HepG2 (cell line): ENCODE measurements around the gene TMEM198. TPM values are rescaled to one million over a fixed set of nuclear protein-coding genes. Genes with fewer than 3 reads are reported as not detected.

Experiments used
- CCDC6 ChIP-seq: sonication (generic); formaldehyde crosslinking; IDR thresholded peaks from 2 replicates; pipeline ENCODE4 v1.8.1; 2022; ENCODE audit warnings: mild to moderate bottlenecking, missing genetic modification reagents, moderate library complexity
- GATAD2A ChIP-seq: IDR thresholded peaks from 2 replicates; pipeline ENCODE4 v1.6.1; 2016
- SRSF4 ChIP-seq: fragments of 200-400 bp; formaldehyde crosslinking; IDR thresholded peaks from one replicate; pipeline ENCODE4 v1.6.1; 2018; ENCODE audit warnings: mild to moderate bottlenecking, low read depth, low read length, moderate library complexity; ENCODE audit not compliant: poor library complexity, severe bottlenecking
- U2AF1 ChIP-seq: fragments of 200-400 bp; formaldehyde crosslinking; optimal IDR thresholded peaks from 2 replicates; pipeline ENCODE3; 2017; ENCODE audit warnings: mild to moderate bottlenecking, low read depth, low read length
- ZMAT3 ChIP-seq: sonication (generic); formaldehyde crosslinking; conservative IDR thresholded peaks from 2 replicates; pipeline ENCODE4 v1.7.0; 2021; ENCODE audit warnings: missing genetic modification reagents
- ZNF224 ChIP-seq: sonication (generic); formaldehyde crosslinking; IDR thresholded peaks from 2 replicates; pipeline ENCODE4 v1.5.0; 2020; ENCODE audit warnings: mild to moderate bottlenecking, missing genetic modification reagents
- ZNF326 ChIP-seq: sonication (generic); formaldehyde crosslinking; IDR thresholded peaks from 2 replicates; pipeline ENCODE4 v1.4.0; 2020; ENCODE audit warnings: missing genetic modification reagents, borderline replicate concordance
- ZNF335 ChIP-seq: sonication (generic); formaldehyde crosslinking; IDR thresholded peaks from 2 replicates; pipeline ENCODE4 v1.4.0; 2020; ENCODE audit warnings: missing genetic modification reagents
- ZNF460 ChIP-seq: sonication (generic); formaldehyde crosslinking; IDR thresholded peaks from 2 replicates; pipeline ENCODE4 v1.5.1; 2020; ENCODE audit warnings: missing genetic modification reagents, mild to moderate bottlenecking, borderline replicate concordance
- ZNF766 ChIP-seq: sonication (generic); formaldehyde crosslinking; IDR thresholded peaks from 2 replicates; pipeline ENCODE4 v1.5.0; 2020; ENCODE audit warnings: missing genetic modification reagents, borderline replicate concordance
- ZSCAN30 ChIP-seq: sonication (generic); formaldehyde crosslinking; IDR thresholded peaks from 2 replicates; pipeline ENCODE4 v1.5.0; 2020; ENCODE audit warnings: mild to moderate bottlenecking, missing genetic modification reagents
- polyA plus RNA-seq, 8 experiments: library from polyadenylated mRNA; depleted of rRNA in 3 of 8; stranded (reverse) in 7 of 8; unstranded in 1 of 8; fragments of >200 nt; fragmentation: Illumina TruSeq in 4 of 8; extraction: Trizol in 4 of 8; gene quantifications; 2 replicates each; pipeline versions ENCODE4 v1.2.1 to v1.2.3, GENCODE V29; 2011 to 2016; ENCODE audit warnings: low read depth in 4 of 8, missing spikeins in 1 of 8, mixed read lengths in 1 of 8; ENCODE audit not compliant: insufficient read depth in 1 of 8
- total RNA-seq, 5 experiments: library from RNA; depleted of rRNA; stranded (reverse); fragments of >200 nt; fragmentation: Illumina TruSeq; extraction: Trizol; gene quantifications; 2 replicates each; pipeline ENCODE4 v1.2.3, GENCODE V29; 2016; ENCODE audit warnings: low read depth in 1 of 5
- TF ChIP-seq, protein P1 (sequence below): sonication (generic); formaldehyde crosslinking; IDR thresholded peaks from 2 replicates; pipeline ENCODE4 v1.4.0; 2020; ENCODE audit warnings: missing genetic modification reagents
- TF ChIP-seq, protein P2 (sequence below): sonication (generic); formaldehyde crosslinking; IDR thresholded peaks from 2 replicates; pipeline ENCODE4 v1.5.1; 2020; ENCODE audit warnings: missing genetic modification reagents, mild to moderate bottlenecking, borderline replicate concordance
- TF ChIP-seq, protein P3 (sequence below): sonication (generic); formaldehyde crosslinking; IDR thresholded peaks from 2 replicates; pipeline ENCODE4 v1.4.0; 2020; ENCODE audit warnings: missing genetic modification reagents; ENCODE audit errors: not compliant biosample characterization
- TF ChIP-seq, protein P4 (sequence below): sonication (generic); formaldehyde crosslinking; IDR thresholded peaks from 2 replicates; pipeline ENCODE4 v1.4.0; 2020; ENCODE audit warnings: missing genetic modification reagents
- TF ChIP-seq, protein P5 (sequence below): IDR thresholded peaks from 2 replicates; pipeline ENCODE4 v1.6.1; 2018; ENCODE audit warnings: missing genetic modification reagents, mild to moderate bottlenecking, missing compliant biosample characterization
- TF ChIP-seq, protein P6 (sequence below): sonication (generic); formaldehyde crosslinking; IDR thresholded peaks from 2 replicates; pipeline ENCODE4 v1.4.0; 2020; ENCODE audit warnings: mild to moderate bottlenecking, missing genetic modification reagents

TMEM198 gene
- total and polyA plus RNA-seq, 2 of the 13 experiments (the other 11 are each of a cell fraction or from before 2014, with no cell fraction given), result 17.3 to 23.5 TPM

DNA sequence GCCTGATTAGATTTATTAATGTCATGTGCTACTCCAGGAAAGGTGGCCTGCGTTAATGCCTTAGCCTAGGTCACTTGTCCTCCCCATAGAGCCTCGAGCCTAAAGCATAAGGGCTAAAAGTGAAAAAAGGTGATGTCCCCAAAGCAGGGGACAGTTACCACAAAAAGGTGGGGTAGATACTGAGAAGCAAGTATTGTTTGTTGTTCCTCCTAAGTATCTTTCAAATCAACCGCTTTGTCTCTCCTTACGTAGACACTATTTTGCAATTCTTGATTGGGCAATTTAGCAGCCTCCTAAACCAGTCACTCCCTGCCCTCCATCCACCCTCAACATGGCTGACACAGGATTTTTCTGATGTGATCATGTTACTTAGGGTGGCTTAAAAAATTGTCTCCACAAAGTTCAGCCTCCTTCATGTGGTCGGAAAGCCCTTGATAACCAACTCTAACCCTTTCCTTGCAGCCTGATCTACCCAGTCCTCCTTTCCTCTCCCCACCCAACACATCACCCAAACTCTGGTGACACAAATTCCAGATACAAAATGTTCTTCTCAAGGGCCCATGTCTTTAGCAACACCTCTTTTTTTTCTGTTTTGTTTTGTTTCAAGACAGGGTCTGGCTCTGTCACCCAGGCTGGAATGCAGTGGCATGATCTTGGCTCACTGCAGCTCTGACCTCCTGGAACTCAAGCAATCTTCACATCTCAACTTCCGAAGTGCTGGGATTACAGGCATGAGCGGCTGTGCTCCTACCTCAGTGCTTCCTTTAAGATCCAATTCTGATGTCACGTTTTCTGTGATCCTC lies 35.2 kb downstream of the TMEM198 start (continued):
- TF ChIP-seq, protein P1, sequence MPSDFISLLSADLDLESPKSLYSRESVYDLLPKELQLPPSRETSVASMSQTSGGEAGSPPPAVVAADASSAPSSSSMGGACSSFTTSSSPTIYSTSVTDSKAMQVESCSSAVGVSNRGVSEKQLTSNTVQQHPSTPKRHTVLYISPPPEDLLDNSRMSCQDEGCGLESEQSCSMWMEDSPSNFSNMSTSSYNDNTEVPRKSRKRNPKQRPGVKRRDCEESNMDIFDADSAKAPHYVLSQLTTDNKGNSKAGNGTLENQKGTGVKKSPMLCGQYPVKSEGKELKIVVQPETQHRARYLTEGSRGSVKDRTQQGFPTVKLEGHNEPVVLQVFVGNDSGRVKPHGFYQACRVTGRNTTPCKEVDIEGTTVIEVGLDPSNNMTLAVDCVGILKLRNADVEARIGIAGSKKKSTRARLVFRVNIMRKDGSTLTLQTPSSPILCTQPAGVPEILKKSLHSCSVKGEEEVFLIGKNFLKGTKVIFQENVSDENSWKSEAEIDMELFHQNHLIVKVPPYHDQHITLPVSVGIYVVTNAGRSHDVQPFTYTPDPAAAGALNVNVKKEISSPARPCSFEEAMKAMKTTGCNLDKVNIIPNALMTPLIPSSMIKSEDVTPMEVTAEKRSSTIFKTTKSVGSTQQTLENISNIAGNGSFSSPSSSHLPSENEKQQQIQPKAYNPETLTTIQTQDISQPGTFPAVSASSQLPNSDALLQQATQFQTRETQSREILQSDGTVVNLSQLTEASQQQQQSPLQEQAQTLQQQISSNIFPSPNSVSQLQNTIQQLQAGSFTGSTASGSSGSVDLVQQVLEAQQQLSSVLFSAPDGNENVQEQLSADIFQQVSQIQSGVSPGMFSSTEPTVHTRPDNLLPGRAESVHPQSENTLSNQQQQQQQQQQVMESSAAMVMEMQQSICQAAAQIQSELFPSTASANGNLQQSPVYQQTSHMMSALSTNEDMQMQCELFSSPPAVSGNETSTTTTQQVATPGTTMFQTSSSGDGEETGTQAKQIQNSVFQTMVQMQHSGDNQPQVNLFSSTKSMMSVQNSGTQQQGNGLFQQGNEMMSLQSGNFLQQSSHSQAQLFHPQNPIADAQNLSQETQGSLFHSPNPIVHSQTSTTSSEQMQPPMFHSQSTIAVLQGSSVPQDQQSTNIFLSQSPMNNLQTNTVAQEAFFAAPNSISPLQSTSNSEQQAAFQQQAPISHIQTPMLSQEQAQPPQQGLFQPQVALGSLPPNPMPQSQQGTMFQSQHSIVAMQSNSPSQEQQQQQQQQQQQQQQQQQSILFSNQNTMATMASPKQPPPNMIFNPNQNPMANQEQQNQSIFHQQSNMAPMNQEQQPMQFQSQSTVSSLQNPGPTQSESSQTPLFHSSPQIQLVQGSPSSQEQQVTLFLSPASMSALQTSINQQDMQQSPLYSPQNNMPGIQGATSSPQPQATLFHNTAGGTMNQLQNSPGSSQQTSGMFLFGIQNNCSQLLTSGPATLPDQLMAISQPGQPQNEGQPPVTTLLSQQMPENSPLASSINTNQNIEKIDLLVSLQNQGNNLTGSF (CRISPR knock-in tag), result no peak
- TF ChIP-seq, protein P2, sequence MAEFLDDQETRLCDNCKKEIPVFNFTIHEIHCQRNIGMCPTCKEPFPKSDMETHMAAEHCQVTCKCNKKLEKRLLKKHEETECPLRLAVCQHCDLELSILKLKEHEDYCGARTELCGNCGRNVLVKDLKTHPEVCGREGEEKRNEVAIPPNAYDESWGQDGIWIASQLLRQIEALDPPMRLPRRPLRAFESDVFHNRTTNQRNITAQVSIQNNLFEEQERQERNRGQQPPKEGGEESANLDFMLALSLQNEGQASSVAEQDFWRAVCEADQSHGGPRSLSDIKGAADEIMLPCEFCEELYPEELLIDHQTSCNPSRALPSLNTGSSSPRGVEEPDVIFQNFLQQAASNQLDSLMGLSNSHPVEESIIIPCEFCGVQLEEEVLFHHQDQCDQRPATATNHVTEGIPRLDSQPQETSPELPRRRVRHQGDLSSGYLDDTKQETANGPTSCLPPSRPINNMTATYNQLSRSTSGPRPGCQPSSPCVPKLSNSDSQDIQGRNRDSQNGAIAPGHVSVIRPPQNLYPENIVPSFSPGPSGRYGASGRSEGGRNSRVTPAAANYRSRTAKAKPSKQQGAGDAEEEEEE (CRISPR knock-in tag), result no peak
- TF ChIP-seq GATAD2A, result peak; percentile 55
- no peak for TF ChIP-seq SRSF4
- TF ChIP-seq, protein P3, sequence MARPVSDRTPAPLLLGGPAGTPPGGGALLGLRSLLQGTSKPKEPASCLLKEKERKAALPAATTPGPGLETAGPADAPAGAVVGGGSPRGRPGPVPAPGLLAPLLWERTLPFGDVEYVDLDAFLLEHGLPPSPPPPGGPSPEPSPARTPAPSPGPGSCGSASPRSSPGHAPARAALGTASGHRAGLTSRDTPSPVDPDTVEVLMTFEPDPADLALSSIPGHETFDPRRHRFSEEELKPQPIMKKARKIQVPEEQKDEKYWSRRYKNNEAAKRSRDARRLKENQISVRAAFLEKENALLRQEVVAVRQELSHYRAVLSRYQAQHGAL (CRISPR knock-in tag), result no peak
- no peak for TF ChIP-seq ZSCAN30 (CRISPR knock-in tag)
- TF ChIP-seq, protein P4, sequence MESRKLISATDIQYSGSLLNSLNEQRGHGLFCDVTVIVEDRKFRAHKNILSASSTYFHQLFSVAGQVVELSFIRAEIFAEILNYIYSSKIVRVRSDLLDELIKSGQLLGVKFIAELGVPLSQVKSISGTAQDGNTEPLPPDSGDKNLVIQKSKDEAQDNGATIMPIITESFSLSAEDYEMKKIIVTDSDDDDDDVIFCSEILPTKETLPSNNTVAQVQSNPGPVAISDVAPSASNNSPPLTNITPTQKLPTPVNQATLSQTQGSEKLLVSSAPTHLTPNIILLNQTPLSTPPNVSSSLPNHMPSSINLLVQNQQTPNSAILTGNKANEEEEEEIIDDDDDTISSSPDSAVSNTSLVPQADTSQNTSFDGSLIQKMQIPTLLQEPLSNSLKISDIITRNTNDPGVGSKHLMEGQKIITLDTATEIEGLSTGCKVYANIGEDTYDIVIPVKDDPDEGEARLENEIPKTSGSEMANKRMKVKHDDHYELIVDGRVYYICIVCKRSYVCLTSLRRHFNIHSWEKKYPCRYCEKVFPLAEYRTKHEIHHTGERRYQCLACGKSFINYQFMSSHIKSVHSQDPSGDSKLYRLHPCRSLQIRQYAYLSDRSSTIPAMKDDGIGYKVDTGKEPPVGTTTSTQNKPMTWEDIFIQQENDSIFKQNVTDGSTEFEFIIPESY, result 0 out of 2 replicates have a peak, but pooled peaks have one; percentile 26
- TF ChIP-seq ZNF335 (CRISPR knock-in tag), result 0 out of 2 replicates have a peak, but pooled peaks have one; percentile 44
- no peak for TF ChIP-seq ZNF326 (CRISPR knock-in tag)
- TF ChIP-seq CCDC6 (CRISPR knock-in tag), result no peak
- TF ChIP-seq, protein P5, sequence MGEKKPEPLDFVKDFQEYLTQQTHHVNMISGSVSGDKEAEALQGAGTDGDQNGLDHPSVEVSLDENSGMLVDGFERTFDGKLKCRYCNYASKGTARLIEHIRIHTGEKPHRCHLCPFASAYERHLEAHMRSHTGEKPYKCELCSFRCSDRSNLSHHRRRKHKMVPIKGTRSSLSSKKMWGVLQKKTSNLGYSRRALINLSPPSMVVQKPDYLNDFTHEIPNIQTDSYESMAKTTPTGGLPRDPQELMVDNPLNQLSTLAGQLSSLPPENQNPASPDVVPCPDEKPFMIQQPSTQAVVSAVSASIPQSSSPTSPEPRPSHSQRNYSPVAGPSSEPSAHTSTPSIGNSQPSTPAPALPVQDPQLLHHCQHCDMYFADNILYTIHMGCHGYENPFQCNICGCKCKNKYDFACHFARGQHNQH (CRISPR knock-in tag), result no peak
- TF ChIP-seq ZNF766 (CRISPR knock-in tag), result no peak
- TF ChIP-seq ZNF460 (CRISPR knock-in tag), result no peak
- no peak for TF ChIP-seq ZNF224
- TF ChIP-seq U2AF1, result no peak
- no peak for TF ChIP-seq ZMAT3 (CRISPR knock-in tag)
- TF ChIP-seq, protein P6, sequence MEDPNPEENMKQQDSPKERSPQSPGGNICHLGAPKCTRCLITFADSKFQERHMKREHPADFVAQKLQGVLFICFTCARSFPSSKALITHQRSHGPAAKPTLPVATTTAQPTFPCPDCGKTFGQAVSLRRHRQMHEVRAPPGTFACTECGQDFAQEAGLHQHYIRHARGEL (CRISPR knock-in tag), result no peak
